HG03139 (cell line): Measurements from ENCODE around the gene ZNF615.
"Not testable (repeated sequence)": the region's sequence is repeated elsewhere in the genome, so short reads cannot be mapped to it uniquely, and the experiment has no call there.

Experiments used
- ATAC-seq: cut with Tn5 transposase; IDR thresholded peaks from one replicate; pipeline ENCODE4 v1.9.1; 2021; ENCODE audit not compliant: unreplicated experiment

Gene ZNF615

DNA sequence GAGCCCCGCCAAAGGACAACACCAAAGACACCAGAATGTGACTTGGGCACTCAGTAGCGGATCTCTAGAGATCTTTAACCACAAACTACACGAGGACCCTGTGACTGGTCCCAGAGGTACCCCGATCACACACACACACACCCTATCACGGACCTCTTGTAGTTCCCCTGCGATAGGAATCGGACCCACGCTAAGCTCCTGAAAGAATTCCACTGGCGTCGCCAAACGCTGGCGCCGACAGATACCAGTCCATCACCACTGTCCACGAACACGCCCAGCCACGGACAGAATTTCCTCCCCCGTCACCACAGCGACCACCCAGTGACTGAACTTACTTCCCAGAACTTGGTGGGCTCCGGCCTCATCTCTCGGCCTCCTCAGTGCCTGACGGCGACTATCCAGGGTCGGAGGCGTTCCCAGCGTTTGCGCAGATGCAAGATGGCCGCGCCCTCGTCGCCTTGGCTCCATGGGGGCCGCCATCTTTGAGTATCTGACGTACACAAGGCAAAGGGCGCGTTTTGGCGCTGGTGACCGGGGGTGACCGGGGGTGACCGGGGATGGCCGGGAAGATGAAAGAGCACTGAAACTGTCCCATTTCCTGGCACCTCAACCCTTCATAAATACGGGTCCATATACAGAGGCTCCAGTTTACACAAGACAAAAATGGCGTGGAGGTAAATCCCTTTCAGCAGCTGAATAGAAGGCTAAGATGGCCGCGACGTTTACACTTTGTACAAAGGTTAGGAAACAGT lies at the start of gene ZNF615:
Gene ZNF615, minus strand, starts transcription at position 406 of the 752 bp plus-strand sequence. CDS start 4,500 bp downstream, outside the sequence.
- ATAC-seq, result peak; percentile 82

DNA sequence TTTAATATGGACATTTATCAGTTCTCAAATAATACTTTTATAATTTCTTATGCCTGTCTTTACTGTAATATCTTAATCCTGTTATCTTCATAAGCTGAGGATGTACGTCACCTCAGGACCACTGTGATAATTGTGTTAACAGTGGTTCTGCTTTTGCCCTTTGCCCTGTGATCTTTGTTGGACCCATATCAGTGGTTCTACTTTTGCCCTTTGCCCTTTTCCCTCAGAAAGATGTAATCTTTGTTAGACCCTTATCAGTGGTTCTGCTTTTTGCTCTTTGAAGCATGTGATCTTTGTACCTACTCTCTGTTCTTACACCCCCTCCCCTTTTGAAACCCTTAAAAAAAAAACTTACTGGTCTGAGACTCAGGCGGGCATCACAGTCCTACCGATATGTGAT lies 48.5 kb upstream of the ZNF615 start:
- not testable (repeated sequence) for ATAC-seq

DNA sequence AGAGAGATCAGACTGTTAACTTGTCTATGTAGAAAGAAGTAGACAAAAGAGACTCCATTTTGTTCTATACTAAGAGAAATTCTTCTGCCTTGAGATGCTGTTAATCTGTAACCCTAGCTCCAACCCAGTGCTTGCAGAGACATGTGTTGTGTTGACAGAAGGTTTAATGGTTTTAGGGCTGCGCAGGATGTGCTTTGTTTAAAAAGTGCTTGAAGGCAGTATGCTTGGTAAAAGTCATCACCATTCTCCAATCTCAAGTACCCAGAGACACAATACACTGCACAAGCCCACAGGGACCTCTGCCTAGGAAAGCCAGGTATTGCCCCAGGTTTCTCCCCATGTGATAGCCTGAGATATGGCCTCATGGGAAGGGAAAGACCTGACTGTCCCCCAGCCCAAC lies 43.7 kb upstream of the ZNF615 start:
- not testable (repeated sequence) for ATAC-seq

DNA sequence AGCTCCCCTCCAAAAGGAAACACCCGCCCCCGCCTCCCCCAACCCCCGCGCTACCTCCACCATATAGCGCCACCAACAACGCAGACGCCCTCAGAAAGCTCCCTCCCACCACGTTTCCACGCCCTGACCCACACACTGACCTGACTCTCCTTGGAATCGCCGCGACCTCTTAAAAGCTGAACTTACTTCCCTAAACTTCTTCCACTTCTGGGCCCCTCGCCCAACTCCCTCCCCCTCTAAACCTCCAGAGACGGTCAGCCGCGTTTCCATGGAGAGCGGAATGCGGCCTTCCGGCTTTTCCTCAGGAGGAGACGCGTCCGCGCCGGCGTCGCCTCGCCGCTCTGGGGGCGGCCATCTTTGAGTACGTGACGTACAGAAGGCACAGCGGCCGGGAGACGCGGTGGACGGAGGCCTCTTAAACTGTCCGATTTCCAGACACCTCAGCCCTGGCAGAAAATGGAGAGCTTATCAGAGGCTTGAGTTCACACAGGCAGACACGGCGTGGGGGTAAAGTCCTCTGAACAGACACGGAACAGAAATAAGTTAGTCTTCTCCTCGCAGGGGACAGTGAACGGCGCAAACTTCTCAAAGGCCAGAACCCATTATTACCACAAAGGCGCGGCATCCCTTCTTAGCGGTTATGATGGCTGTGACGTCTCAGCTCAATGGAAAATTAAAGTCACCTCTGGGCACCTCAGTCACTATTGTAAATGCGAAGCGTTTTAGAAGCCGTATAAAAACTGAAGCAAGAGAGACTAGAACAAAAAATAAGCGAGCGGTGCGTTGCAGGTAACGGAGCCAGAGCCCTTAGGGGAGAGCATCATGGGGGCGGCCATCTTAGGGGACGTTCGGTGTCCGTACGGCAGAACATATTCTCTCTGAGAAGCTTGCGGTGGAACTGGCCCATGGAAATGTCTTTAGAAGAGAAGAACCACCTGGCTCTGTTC lies 40.8 kb upstream of the ZNF615 start, which contains the start of gene ZNF432:
Gene ZNF432, minus strand, starts transcription at position 284 of the 947 bp plus-strand sequence. CDS start 1,970 bp downstream, outside the sequence.
- ATAC-seq, result peak; percentile 77

DNA sequence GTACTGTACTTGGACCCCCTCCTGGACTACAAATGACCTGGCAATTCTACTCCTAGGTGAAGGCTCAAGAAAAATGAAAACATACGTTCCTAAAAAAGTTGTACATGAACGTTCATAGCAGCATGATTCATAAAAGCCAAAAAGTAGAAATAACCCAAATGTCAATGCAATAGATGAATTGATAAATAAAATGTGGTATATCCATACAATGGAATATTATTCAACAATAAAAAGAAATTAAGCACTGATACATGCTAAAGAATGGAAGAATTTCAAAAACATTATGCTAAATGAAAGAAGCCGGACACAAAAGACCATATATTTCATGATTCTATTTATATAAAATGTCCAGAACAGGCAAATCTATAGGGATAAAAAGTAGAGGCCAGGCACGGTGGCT lies 31.2 kb upstream of the ZNF615 start:
- no peak for ATAC-seq

DNA sequence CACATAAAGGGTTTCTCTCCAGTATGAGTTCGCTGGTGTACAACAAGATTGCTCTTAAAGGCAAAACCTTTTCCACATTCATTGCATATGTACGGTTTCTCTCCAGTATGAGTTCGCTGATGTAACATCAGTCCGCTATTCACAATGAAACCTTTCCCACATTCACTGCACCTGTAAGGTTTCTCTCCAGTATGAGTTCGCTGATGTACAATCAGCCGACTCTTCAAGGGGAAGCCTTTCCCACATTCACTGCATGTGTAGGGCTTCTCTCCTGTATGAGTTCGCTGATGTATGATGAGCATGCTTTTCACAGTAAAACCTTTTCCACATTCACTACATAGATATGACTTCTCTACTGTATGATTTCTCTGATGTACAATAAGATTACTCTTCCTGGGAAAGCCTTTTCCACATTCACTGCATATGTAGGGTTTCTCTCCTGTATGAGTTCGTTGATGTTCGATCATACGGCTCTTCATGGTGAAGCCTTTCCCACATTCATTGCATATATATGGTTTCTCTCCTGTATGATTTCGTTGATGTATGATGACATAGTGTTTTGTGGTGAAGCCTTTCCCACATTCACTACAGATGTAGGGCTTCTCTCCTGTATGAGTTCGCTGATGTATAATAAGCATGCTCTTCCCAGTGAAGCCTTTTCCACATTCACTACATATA lies 26.2 kb upstream of the ZNF615 start:
- no peak for ATAC-seq

DNA sequence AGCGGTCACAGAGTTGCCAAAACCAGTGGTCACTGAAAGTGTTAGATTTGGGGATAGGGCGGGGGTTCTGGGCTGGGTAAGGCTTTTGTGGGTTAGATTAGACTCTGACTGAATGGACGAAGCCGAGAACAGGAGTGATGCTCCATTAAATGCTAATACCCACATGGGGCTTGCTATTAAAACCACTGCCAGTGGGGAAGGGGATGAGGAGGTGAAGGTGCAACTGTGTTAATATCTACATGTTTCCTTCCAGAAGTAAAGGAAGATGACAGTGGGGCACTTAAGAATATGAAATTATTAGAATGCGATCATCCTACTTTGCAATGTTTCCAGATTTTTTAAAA lies 20.7 kb upstream of the ZNF615 start:
- ATAC-seq, result peak; percentile 19

DNA sequence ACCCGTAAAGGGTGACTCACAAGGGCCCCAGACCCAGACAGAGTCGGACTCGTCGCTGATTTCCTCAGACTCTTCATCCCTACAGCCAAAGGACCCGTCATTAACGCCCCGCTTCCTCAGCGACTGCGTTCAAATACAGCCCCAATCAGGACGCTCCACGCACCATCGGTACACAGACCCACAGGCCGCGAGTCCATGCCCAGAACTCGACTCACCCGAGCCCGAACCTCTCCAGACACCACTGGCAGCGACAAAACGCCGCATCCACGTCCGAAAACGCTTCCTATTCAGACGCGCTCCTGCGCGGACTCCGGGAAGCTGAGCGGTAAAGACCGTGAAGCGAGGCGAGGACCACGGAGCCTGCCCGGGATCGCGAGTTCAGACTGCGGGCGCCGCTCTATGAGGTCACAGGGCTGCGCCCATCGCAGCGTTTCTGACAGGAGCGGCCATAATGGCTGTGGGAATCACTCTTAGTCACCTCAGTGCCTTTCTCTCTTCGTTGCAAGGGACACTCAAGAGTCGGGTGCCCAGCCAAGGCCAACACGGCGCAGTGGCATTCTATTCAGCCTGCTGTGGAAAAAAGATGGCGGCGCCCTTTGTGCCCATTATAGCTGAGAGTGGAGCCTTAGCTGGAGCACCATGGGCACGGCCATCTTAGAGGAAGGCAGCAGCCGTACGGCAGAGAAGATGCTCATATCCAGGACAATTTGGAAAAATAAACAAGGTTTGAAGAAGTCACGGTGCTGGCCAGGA lies 20.2 kb upstream of the ZNF615 start, which contains the start of gene ZNF614:
Gene ZNF614, minus strand, starts transcription at position 353 of the 753 bp plus-strand sequence. CDS start 2,634 bp downstream, outside the sequence.
- ATAC-seq, result peak; percentile 80

DNA sequence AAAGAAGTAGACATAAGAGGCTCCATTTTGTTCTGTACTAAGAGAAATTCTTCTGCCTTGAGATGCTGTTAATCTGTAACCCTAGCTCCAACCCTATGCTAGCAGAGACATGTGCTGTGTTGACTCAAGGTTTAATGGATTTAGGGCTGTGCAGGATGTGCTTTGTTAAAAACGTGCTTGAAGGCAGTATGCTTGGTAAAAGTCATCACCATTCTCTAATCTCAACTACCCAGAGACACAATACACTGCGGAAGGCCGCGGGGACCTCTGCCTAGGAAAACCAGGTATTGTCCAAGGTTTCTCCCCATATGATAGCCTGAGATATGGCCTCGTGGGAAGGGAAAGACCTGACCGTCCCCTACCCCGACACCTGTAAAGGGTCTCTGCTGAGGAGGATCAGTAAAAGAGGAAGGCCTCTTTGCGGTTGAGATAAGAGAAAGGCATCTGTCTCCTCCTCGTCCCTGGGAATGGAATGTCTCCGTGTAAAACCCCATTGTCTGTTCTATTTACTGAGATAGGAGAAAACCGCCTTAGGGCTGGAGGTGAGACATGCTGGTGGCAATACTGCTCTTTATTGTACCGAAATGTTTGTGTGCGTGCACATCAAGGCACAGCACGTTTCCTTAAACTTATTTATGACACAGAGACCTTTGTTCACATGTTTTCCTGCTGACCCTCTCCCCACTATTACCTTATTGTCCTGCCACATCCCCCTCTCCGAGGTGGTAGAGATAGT lies 18.4 kb upstream of the ZNF615 start:
- not testable (repeated sequence) for ATAC-seq

DNA sequence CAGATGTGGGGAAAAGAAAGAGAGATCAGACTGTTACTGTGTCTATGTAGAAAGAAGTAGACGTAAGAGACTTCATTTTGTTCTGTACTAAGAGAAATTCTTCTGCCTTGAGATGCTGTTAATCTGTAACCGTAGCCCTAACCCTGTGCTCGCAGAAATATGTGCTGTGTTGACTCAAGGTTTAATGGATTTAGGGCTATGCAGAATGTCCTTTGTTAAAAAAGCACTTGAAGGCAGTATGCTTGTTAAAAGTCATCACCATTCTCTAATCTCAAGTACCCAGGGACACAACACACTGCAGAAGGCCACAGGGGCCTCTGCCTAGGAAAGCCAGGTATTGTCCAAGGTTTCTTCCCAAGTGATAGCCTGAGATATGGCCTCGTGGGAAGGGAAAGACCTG lies 16.5 kb upstream of the ZNF615 start:
- not testable (repeated sequence) for ATAC-seq

DNA sequence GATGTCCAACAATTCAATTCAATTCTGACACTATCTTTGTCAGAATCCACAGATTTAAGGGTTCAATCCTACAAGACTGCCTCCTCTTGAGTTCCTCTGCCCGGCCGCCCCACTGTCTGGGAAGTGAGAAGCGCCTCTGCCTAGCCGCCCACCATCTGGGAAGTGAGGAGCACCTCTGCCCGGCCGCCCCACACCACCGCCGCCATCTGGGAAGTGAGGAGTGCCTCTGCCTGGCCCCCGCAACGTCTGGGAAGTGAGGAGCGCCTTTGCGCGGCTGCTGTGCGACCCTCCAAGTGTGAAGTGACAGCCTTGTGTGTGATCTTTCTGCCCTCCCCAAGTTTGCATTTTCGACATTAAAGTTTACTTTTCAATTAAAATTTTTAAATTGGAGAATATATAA lies 14.2 kb upstream of the ZNF615 start:
- no peak for ATAC-seq

DNA sequence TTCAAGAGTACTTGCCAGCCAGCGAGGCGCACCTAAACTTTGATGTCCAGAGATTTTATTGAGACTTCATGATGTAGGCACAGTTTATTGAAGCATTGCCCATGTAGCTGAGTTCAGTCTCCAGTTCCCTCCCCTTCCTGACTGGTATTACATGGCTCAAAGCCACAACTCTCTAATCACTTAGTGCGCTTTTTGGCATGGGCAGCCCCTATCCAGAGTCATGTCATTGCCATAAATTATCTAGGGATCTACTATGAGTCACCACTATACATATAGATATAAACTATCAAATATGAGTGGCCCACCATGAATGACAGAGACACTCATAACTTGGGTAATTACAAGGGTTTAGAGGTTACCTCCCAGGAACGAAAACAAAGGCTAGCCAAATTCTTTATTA lies 12.5 kb upstream of the ZNF615 start:
- ATAC-seq, result no peak

DNA sequence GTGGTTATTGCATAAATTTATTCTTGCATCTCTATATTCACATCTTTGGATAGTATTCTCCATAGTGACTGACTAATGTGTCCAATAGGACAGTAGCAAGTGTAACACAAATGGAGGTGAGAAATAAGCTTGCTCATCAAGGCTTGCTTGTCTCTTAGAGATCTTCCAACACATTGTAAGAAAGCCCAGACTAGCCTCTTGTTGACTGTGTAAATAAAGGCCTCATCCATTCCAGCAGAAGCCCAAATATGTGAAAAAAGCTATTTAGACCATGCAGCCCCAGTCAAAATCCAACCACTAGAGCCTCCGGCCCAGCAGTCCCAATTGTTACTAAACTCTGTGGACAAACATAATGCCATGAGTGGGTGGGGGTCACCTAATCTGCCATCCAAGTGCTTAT lies 2.7 kb upstream of the ZNF615 start:
- ATAC-seq, result no peak

DNA sequence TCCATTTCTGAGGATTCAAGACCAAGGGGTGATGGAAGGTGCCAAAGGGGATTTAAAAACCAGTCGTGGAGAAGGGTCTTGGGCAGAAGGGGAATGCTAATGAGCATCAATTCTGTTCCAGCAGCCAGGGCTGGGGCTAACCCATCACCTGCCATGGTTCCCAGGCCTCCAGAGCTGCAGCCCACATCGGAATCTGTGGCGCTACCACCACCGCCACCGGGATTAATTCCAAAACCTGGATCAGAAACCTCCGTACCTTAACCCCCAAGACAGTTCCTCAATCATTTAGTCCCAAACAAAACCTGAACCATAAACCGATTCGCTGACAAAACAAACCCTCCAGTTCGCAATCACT lies 583 bp downstream of the ZNF615 start:
- no peak for ATAC-seq

DNA sequence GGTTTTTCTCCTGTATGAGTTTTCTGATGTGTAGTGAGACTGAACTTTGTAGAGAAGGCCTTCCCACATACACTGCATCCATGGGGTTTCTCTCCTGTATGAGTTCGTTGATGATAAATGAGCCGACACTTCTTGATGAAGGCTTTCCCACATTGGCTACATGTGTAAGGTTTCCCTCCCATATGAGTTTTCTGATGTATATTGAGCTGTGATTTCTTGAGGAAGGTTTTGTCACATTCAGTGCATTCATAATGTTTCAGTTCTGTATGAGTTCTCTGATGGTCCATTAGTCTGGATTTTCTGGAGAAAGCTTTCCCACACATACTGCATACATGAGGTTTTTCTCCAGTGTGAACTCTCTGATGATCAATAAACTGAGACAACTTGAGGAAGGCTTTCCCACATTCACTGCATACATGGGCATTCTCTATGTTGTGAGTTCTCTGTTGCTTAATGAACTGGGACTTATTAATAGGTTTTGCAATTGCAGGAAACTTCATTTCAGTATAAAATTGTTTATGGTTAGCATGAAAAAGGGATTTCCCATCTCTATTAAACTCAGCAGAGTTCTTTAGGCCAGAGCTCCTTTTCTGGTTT lies 13.9 kb downstream of the ZNF615 start:
- no peak for ATAC-seq

DNA sequence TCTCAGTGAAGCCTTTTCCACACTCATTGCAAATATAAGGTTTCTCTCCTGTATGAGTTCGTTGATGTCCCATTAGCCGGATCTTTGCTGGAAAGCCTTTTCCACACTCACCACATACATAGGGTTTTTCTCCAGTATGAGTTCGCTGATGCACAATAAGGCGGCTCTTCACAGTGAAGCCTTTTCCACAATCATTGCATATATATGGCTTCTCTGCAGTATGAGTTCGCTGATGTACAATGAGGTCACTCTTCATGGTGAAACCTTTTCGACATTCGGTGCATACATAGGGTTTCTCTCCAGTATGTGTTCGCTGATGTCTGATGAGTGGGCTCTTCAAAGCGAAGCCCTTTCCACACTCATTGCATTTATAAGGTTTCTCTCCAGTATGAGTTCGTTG lies 14.6 kb downstream of the ZNF615 start:
- no peak for ATAC-seq

DNA sequence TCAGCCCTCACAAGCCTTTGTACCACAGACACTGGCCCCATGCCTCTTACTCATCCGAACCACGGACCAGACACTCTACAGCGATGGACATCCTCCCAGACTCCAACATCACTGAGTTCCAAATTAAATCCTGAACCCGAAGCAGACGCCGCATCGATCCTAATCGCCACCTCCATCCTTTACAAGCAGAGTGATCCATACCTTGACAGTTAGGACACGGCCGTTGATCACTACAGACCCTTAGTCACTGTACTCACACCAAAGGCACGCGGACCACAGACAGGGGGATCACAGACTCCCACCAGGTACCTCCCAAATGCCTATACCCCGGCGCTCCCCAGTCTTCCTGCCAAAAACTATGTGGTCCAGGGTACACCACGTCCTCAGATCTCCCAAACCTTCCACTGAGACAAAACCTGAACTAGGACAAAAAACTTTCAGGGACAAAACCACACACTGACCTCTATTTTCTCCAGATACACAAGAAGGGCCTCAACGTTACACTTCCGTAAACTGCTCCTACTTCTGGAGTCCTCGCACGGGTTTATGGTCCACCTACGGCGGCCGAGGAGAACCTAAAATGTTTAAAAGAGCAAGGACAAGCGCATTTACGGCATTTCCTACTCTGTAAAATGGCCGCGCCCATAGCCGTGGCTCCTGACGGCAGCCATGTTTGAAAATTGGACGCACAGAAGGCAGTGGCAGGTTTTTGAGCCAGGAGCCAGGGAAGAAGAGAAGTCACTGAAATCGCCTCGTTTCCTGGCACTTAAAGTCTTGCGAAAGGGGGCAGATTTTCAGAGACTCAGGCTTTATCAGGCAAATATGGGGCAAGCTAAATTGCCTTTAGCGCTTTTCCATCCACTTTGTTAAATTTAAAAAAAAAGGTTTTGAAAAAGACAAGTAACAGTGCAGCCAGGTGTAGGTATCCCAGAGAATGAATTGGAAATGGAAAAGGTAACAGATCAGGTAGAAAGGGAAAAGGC lies 21.4 kb downstream of the ZNF615 start, which contains the start of gene ZNF350:
Gene ZNF350, minus strand, starts transcription at position 532 of the 983 bp plus-strand sequence. CDS start 12,480 bp downstream, outside the sequence.
- ATAC-seq, result peak; percentile 88

DNA sequence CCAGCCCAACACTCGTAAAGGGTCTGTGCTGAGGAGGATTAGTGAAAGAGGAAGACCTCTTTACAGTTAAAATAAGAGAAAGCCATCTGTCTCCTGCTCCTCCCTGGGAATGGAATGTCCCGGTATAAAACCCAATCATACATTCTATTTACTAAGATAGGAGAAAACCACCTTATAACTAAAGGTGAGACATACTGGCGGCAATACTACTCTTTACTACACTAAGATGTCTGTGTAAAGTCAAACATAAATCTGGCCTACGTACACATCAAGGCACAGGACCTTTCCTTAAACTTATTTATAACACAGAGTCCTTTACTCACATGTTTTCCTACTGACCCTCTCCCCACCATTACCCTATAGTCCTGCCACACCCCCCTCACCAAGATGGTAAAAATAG lies 24.6 kb downstream of the ZNF615 start:
- ATAC-seq, result no peak
